NT2/D1 (cell line): ENCODE measurements around the gene LONP2.
"Not testable (repeated sequence)": the region's sequence is repeated elsewhere in the genome, so short reads cannot be mapped to it uniquely, and the experiment has no call there.

ENCODE experiments used
- DNase-seq: peaks from one replicate; pipeline ENCODE4 v3.0.0-alpha.2; 2011; ENCODE audit warnings: low read depth, low spot score
- H3K27me3 ChIP-seq: 2 replicates; pipeline ENCODE4 v1.6.0; 2011; ENCODE audit warnings: mild to moderate bottlenecking; ENCODE audit not compliant: insufficient read length, insufficient read depth
- H3K36me3 ChIP-seq: 2 replicates; pipeline ENCODE4 v1.6.1; 2011; ENCODE audit warnings: mild to moderate bottlenecking, low read length, mixed read lengths; ENCODE audit not compliant: insufficient read depth, insufficient read length
- H3K4me1 ChIP-seq: 2 replicates; pipeline ENCODE4 v1.5.1; 2011; ENCODE audit not compliant: insufficient read depth, insufficient read length
- H3K4me3 ChIP-seq: 2 replicates; pipeline ENCODE4 v1.5.1; 2011; ENCODE audit warnings: low read depth; ENCODE audit not compliant: insufficient read length
- H3K9ac ChIP-seq: 2 replicates; pipeline ENCODE4 v1.6.0; 2011; ENCODE audit warnings: low read depth; ENCODE audit not compliant: insufficient read length
- H3K9me3 ChIP-seq: 2 replicates; pipeline ENCODE4 v1.5.1; 2011; ENCODE audit warnings: mild to moderate bottlenecking, low read length; ENCODE audit not compliant: insufficient read depth
- SUZ12 ChIP-seq: IDR thresholded peaks from 2 replicates; pipeline ENCODE4 v1.6.1; 2011; ENCODE audit not compliant: insufficient read length, insufficient read depth; ENCODE audit errors: extremely low read depth
- YY1 ChIP-seq: IDR thresholded peaks from 2 replicates; pipeline ENCODE4 v1.6.1; 2011; ENCODE audit not compliant: insufficient read length, insufficient read depth
- ZNF274 ChIP-seq: IDR thresholded peaks from 2 replicates; pipeline ENCODE4 v1.6.1; 2011; ENCODE audit warnings: mild to moderate bottlenecking, low read depth, low read length

LONP2 gene

DNA sequence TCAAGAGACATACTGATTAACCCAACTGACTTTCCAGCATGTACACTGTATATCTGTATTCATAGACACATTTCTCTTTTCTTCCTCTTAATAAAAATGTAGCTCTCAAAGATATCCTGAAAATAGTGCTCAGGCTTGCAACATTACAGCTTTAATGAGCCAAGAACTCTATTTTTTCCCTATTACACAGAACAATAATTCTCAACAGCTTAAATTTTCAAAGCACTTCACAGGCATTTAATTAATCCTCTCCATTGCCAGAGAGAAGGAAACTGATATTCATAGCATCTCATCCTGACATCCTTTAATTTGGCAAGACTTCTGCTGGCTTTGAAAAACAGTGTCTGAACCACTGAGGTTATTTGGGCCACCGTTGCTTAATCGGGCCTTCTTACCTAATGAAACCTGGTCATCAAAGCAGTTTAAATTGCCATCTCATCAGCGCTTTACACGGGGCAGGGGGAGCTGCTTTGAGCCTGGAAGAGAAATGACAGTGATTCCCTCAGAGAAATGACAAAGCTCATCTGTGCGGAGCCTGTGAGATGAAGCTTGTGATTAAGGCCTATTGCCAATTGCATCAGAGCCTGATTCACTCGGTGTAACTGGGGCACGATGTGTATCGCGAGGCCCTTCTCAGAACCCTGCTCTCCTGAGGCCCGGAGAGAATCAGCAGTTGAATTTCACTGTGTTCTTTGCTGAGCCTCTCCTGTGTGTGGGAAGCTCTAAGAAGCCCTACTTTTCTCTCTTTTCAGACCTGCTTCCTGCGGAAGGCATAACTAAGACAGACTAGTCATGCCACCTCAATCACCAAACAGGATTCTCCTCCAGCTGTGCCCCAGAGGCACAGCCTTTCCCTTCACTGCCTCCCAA is 149.6 kb downstream of the LONP2 start:
- no peak overlapping the region for H3K4me3 ChIP-seq
- H3K9me3 ChIP-seq, result no peaks in the 10 kb centered on the region
- H3K36me3 ChIP-seq, result no peaks in the 10 kb centered on the region
- no peak for TF ChIP-seq ZNF274
- TF ChIP-seq YY1, result no peak
- no peak for TF ChIP-seq SUZ12
- DNase-seq, result no peak
- no peaks in the 10 kb centered on the region for H3K27me3 ChIP-seq
- H3K9ac ChIP-seq, result no peak overlapping the region
- H3K4me1 ChIP-seq, result no peaks in the 10 kb centered on the region

DNA sequence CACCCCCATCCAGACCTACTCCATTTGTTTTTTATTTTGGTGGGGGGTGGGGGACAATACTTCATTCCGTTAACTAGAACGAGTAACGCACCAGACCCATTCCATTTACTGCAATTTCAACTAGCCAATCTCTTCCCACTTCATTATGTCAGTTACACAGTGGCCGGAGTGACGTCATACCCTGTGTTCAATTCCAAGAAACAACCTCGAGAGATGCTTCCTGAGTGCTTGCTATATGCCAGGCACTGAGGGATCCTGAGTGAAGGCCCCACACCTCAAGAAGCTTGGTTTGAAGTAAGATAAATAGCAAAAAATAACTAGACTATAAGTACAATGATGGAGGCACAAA is 150.2 kb downstream of the LONP2 start:
- no peaks in the 10 kb centered on the region for H3K36me3 ChIP-seq
- no peaks in the 10 kb centered on the region for H3K4me1 ChIP-seq
- H3K4me3 ChIP-seq, result no peak overlapping the region
- no peaks in the 10 kb centered on the region for H3K27me3 ChIP-seq
- DNase-seq, result no peak
- TF ChIP-seq SUZ12 (no peak), YY1 (no peak), ZNF274 (no peak)
- H3K9ac ChIP-seq, result no peak overlapping the region
- H3K9me3 ChIP-seq, result no peaks in the 10 kb centered on the region

DNA sequence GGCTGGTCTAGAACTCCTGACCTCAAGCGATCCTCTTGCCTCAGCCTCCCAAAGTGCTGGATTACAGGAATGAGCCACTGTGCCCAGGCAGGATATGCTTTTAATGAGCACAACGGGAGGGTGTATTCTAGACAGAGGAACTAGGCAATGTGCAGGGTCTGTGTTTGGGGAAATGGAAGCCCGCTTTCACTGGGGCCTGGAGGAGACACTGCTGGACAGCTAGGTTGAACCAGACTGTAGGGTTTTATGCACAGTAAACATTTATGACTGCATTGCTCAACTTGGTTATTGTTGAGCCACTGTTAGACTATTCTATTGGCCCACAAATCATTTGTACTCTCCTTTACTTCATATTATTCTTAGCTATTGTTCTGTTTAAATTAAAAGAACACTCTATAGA is 151.3 kb downstream of the LONP2 start:
- Histone ChIP-seq H3K4me3 (no peak overlapping the region), H3K9me3 (no peaks in the 10 kb centered on the region), H3K9ac (no peak overlapping the region), H3K27me3 (no peaks in the 10 kb centered on the region), H3K36me3 (no peaks in the 10 kb centered on the region), H3K4me1 (no peaks in the 10 kb centered on the region)
- DNase-seq, result no peak
- TF ChIP-seq YY1, result no peak
- TF ChIP-seq ZNF274, result no peak
- no peak for TF ChIP-seq SUZ12

DNA sequence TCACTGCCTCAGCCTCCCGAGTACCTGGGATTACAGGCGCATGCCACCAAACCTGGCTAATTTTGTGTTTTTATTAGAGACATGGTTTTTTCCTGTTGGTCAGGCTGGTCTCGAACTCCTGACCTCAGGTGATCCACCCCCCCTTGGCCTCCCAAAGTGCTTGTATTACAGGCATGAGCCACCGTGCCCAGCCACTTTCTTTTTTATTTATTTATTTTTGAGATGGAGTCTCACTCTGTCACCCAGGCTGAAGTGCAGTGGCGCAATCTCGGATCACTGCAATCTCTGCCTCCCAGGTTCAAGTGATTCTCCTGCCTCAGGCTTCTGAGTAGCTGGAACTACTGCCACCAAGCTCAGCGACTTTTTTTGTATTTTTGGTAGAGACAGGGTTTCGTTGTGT is 158.4 kb downstream of the LONP2 start:
- not testable (repeated sequence) for DNase-seq, H3K4me1 ChIP-seq, H3K9me3 ChIP-seq, H3K9ac ChIP-seq, H3K27me3 ChIP-seq, H3K4me3 ChIP-seq, H3K36me3 ChIP-seq

DNA sequence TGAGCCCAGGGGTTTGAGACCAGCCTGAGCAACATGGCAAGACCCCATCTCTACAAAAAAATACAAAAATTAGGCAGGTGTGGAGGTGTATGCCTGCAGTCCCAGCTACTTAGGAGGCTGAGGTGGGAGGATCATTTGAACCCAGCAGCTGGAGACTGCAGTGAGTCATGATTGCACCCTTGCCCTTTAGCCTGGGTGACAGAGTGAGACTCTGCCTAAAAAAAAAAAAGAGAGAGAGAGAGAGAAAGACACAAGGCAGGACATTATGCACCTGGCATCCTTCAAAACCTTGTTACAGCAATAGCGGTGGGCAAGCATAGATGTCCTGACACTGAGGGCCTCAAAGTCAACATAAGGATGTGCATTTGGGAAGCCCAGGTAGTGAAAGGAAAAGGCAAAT is 161.1 kb downstream of the LONP2 start:
- H3K4me3 ChIP-seq, result no peak overlapping the region
- no peak for DNase-seq
- no peaks in the 10 kb centered on the region for H3K4me1 ChIP-seq
- H3K9ac ChIP-seq, result no peak overlapping the region
- TF ChIP-seq ZNF274 (no peak), YY1 (no peak), SUZ12 (no peak)
- H3K36me3 ChIP-seq, result no peaks in the 10 kb centered on the region
- no peaks in the 10 kb centered on the region for H3K9me3 ChIP-seq
- no peaks in the 10 kb centered on the region for H3K27me3 ChIP-seq

DNA sequence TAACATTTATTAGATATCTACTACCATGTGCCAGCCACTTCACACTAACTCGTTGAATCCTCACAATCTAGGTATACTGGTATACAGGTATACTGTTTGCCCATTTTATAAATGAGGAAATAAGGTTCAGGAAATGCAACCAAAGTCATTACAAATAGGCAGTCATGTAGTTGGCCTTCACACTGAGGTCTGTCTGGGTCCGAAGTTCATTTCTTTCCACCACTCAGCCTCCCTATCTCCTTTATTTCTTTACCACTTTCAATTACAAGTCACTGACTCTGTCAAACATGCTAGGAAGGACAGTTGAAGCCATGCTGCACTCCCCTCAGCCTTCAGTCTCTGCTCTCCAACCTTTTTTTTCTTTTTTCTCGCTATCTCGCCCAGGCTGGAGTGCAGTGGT is 161.8 kb downstream of the LONP2 start:
- no peak for DNase-seq
- Histone ChIP-seq H3K4me3 (no peak overlapping the region), H3K36me3 (no peaks in the 10 kb centered on the region), H3K9ac (no peak overlapping the region), H3K27me3 (no peaks in the 10 kb centered on the region), H3K9me3 (no peaks in the 10 kb centered on the region), H3K4me1 (no peaks in the 10 kb centered on the region)
- TF ChIP-seq SUZ12 (no peak), ZNF274 (no peak), YY1 (no peak)
